IMR-90 (cell line): ENCODE results near the gene MYEF2. TPM values are rescaled to one million over a fixed set of nuclear protein-coding genes. Genes with fewer than 3 reads are reported as not detected.

ENCODE experiments used
- ATAC-seq: fragments of 200-7000 bp; cut with Tn5 transposase; 2 replicates; pipeline ENCODE4 v1.9.1; 2020; ENCODE audit warnings: low read depth, mild to moderate bottlenecking, moderate library complexity
- BruUV-seq: library from RNA; stranded (reverse); fragments of 400-500 nt; replicated peaks from 2 replicates; lab custom pipeline; 2021; lab: Mats Ljungman, UMichigan
- CTCF ChIA-PET: fragments of 300-600 bp; formaldehyde crosslinking; extraction: SDS; loops from one replicate; lab custom pipeline; 2021; ENCODE audit warnings: antibody characterized with exemption; lab: Yijun Ruan, JAX
- POLR2A ChIA-PET: fragments of 300-600 bp; sonication (Branson Sonifier 250); formaldehyde crosslinking; loops from one replicate; lab custom pipeline; 2022; ENCODE audit warnings: antibody characterized with exemption; ENCODE audit not compliant: unreplicated experiment; lab: Charles Lee
- DNase-seq: peaks from one replicate; pipeline ENCODE4 v3.0.0; 2013
- H2AFZ ChIP-seq: replicated peaks from 2 replicates; pipeline ENCODE3; 2013; ENCODE audit warnings: low read length, mild to moderate bottlenecking; ENCODE audit not compliant: poor library complexity
- H2AK5ac ChIP-seq: 2 replicates; pipeline ENCODE4 v1.6.1; 2013; ENCODE audit warnings: low read depth, low read length, inconsistent platforms
- H2AK9ac ChIP-seq: replicated peaks from 2 replicates; pipeline ENCODE3; 2013; ENCODE audit warnings: mild to moderate bottlenecking, low read depth, low read length, moderate library complexity; ENCODE audit not compliant: poor library complexity
- H2BK120ac ChIP-seq: 2 replicates; pipeline ENCODE4 v1.6.1; 2013; ENCODE audit warnings: low read depth, low read length, inconsistent platforms
- H2BK15ac ChIP-seq: 3 replicates; pipeline ENCODE4 v1.6.1; 2013; ENCODE audit warnings: low read depth, low read length, inconsistent platforms
- H2BK20ac ChIP-seq: 2 replicates; pipeline ENCODE4 v1.6.1; 2013; ENCODE audit warnings: low read depth, mild to moderate bottlenecking, inconsistent platforms, low read length, moderate library complexity
- H2BK5ac ChIP-seq: 2 replicates; pipeline ENCODE4 v1.6.1; 2013; ENCODE audit warnings: mild to moderate bottlenecking, low read depth, low read length, inconsistent platforms; ENCODE audit not compliant: poor library complexity, severe bottlenecking
- H3K14ac ChIP-seq: replicated peaks from 2 replicates; pipeline ENCODE4 v1.6.1; 2013; ENCODE audit warnings: low read depth, low read length, inconsistent platforms
- H3K18ac ChIP-seq: 2 replicates; pipeline ENCODE4 v1.6.1; 2013; ENCODE audit warnings: low read depth, low read length, control low read depth
- H3K23ac ChIP-seq: 2 replicates; pipeline ENCODE4 v1.6.1; 2013; ENCODE audit warnings: low read depth, low read length, inconsistent platforms
- H3K27ac ChIP-seq: 2 replicates; pipeline ENCODE4 v1.5.1; 2013; ENCODE audit warnings: mild to moderate bottlenecking, control low read depth, low read length; ENCODE audit not compliant: insufficient read depth
- H3K27me3 ChIP-seq: 2 replicates; pipeline ENCODE4 v1.6.1; 2013; ENCODE audit warnings: low read length; ENCODE audit not compliant: control insufficient read depth, insufficient read depth
- H3K36me3 ChIP-seq: 2 replicates; pipeline ENCODE4 v1.6.1; 2013; ENCODE audit warnings: low read length, mixed read lengths; ENCODE audit not compliant: control insufficient read depth, insufficient read depth
- H3K4ac ChIP-seq: 2 replicates; pipeline ENCODE4 v1.6.1; 2013; ENCODE audit warnings: low read depth, low read length, inconsistent platforms
- H3K4me1 ChIP-seq: 2 replicates; pipeline ENCODE4 v1.6.1; 2013; ENCODE audit warnings: low read length, mixed read lengths; ENCODE audit not compliant: control insufficient read depth, insufficient read depth
- H3K4me2 ChIP-seq: 2 replicates; pipeline ENCODE4 v1.6.1; 2013; ENCODE audit warnings: low read depth, mild to moderate bottlenecking, control low read depth, low read length, moderate library complexity
- H3K4me3 ChIP-seq: 2 replicates; pipeline ENCODE4 v1.5.1; 2013; ENCODE audit warnings: low read depth, mild to moderate bottlenecking, control low read depth, low read length, moderate library complexity; ENCODE audit not compliant: insufficient read depth
- H3K56ac ChIP-seq: 2 replicates; pipeline ENCODE4 v1.6.1; 2013; ENCODE audit warnings: low read length, inconsistent platforms; ENCODE audit not compliant: insufficient read depth; ENCODE audit errors: extremely low read depth
- H3K79me1 ChIP-seq, 2 experiments: 2 replicates each; pipeline ENCODE4 v1.6.1; 2013; ENCODE audit warnings: low read length in 2 of 2, inconsistent platforms in 1 of 2, low read depth in 1 of 2
- H3K9ac ChIP-seq: 2 replicates; pipeline ENCODE4 v1.6.1; 2013; ENCODE audit warnings: low read depth, low read length, control low read depth
- H3K9me1 ChIP-seq: 2 replicates; pipeline ENCODE4 v1.6.1; 2013; ENCODE audit warnings: low read length, inconsistent platforms; ENCODE audit not compliant: insufficient read depth
- H3K9me3 ChIP-seq: 2 replicates; pipeline ENCODE4 v1.6.1; 2013; ENCODE audit warnings: low read length; ENCODE audit not compliant: control insufficient read depth, insufficient read depth
- H4K20me1 ChIP-seq: 2 replicates; pipeline ENCODE4 v1.6.1; 2013; ENCODE audit warnings: low read length, inconsistent platforms; ENCODE audit not compliant: insufficient read depth
- H4K5ac ChIP-seq: 2 replicates; pipeline ENCODE4 v1.6.1; 2013; ENCODE audit warnings: mild to moderate bottlenecking, low read depth, low read length, control low read depth
- H4K8ac ChIP-seq, 2 experiments: 2 replicates each; pipeline ENCODE4 v1.6.1; 2013; ENCODE audit warnings: low read depth in 2 of 2, low read length in 2 of 2, control low read depth in 1 of 2, inconsistent platforms in 1 of 2
- H4K91ac ChIP-seq: 2 replicates; pipeline ENCODE4 v1.6.1; 2013; ENCODE audit warnings: low read depth, low read length, inconsistent platforms; ENCODE audit not compliant: insufficient read depth
- CTCF ChIP-seq: conservative IDR thresholded peaks from 2 replicates; pipeline ENCODE4 v1.5.1; 2012; ENCODE audit warnings: mild to moderate bottlenecking, low read depth, low read length, improper control_type of control experiment
- ELK1 ChIP-seq: fragments of 150-350 bp; IDR thresholded peaks from 2 replicates; pipeline ENCODE4 v1.6.1; 2016; ENCODE audit warnings: low read depth, mild to moderate bottlenecking, low read length, moderate library complexity, borderline replicate concordance
- MXI1 ChIP-seq: IDR thresholded peaks from 2 replicates; pipeline ENCODE4 v1.6.1; 2012; ENCODE audit warnings: low read depth, mild to moderate bottlenecking, low read length, moderate library complexity, borderline replicate concordance
- NFE2L2 ChIP-seq: fragments of 150-350 bp; IDR thresholded peaks from 2 replicates; pipeline ENCODE4 v1.6.1; 2016; ENCODE audit warnings: low read depth, mild to moderate bottlenecking, low read length
- USF2 ChIP-seq: fragments of 150-350 bp; IDR thresholded peaks from 2 replicates; pipeline ENCODE4 v1.6.1; 2017; ENCODE audit warnings: mild to moderate bottlenecking, antibody characterized with exemption, low read length, low read depth
- WGBS, 2 experiments: methylation state at CpG; one replicate each; pipeline versions ENCODE4 v1.1.5 to v1.1.7; 2013; ENCODE audit warnings: missing lambda C conversion rate in 2 of 2; ENCODE audit not compliant: insufficient read length in 1 of 2; ENCODE audit errors: extremely low coverage in 2 of 2; 5-methylcytosine and 5-hydroxymethylcytosine counted together
- dilution Hi-C: fragments of 300-500 bp; cut with HindIII; formaldehyde crosslinking; loops from one replicate; pipeline ENCODE4 v1.14.3; 2018; ENCODE audit warnings: low sequenced_read_pairs; ENCODE audit not compliant: unreplicated experiment
- in situ Hi-C: fragments of 300-500 bp; cut with MboI; formaldehyde crosslinking; loops from 3 replicates; pipeline ENCODE4 v1.14.3; 2019; ENCODE audit warnings: low sequenced_read_pairs, inconsistent platforms, mixed read lengths
- intact Hi-C: fragments of 100-400 bp; cut with micrococcal nuclease; formaldehyde crosslinking; loops from 2 replicates; pipeline ENCODE4 v1.10.0; 2022
- polyA plus RNA-seq, 3 experiments: library from polyadenylated mRNA; depleted of rRNA; stranded (reverse); fragments of >200 nt; gene quantifications; 2 replicates each; pipeline ENCODE4 v1.2.3, GENCODE V29; 2012; ENCODE audit warnings: low replicate concordance in 1 of 3
- total RNA-seq: library from RNA; depleted of rRNA; stranded (reverse); fragments of >200 nt; gene quantifications from 2 replicates; pipeline ENCODE4 v1.2.3, GENCODE V29; 2012

MYEF2 gene
- total and polyA plus RNA-seq, 2 of the 4 experiments (the other 2 are of a cell fraction): 4.5 to 5.8 TPM

GRCh38 chr15:48186271-48186670 lies 8.2 kb upstream of the MYEF2 start:
- Histone ChIP-seq H3K9ac (no peak overlapping the region), H3K9me3 (no peaks in the 10 kb centered on the region), H4K8ac (no peak overlapping the region), H3K4me3 (no peak overlapping the region), H2AFZ (no peak overlapping the region), H3K14ac (no peak overlapping the region), H4K91ac (no peak overlapping the region), H2AK9ac (no peak overlapping the region), H3K27me3 (0 out of 2 replicates have a peak, but pooled peaks cover under 1% of the 10 kb centered on the region), H3K56ac (no peak overlapping the region), H3K36me3 (no peaks in the 10 kb centered on the region), H2BK15ac (no peak overlapping the region), H2BK5ac (no peak overlapping the region), H3K9me1 (no peaks in the 10 kb centered on the region), H2BK20ac (no peak overlapping the region), H3K18ac (no peak overlapping the region), H2AK5ac (no peak overlapping the region), H3K23ac (no peak overlapping the region), H3K79me1 (no peaks in the 10 kb centered on the region), H3K4me2 (no peak overlapping the region), H3K4me1 (no peaks in the 10 kb centered on the region), H3K27ac (no peak overlapping the region), H4K20me1 (no peaks in the 10 kb centered on the region), H2BK120ac (no peak overlapping the region), H4K5ac (no peak overlapping the region), H3K4ac (no peak overlapping the region)
- TF ChIP-seq NFE2L2: no peak
- TF ChIP-seq ELK1: no peak
- no peak for TF ChIP-seq MXI1
- no peak for TF ChIP-seq CTCF
- no peak for TF ChIP-seq USF2
- WGBS, 2 experiments: no CpG with 5 or more reads among the region's 3 CpGs
- intact Hi-C loops: no loop called here
- ChIA-PET CTCF (no interaction called here), POLR2A (no interaction called here)
- ATAC-seq (no peak), DNase-seq (no peak)
- BruUV-seq: no TSS peak
- in situ Hi-C loops: no loop called here
- dilution Hi-C loops: no loop called here
